ENCODE results near the gene GRAMD1A. TPM values are rescaled to one million over a fixed set of nuclear protein-coding genes. Genes with fewer than 3 reads are reported as not detected.
A peak's percentile ranks its signal among the peaks of the same experiment; 100 is the strongest.
"Not testable (repeated sequence)": the region's sequence is repeated elsewhere in the genome, so short reads cannot be mapped to it uniquely, and the experiment has no call there.

GRAMD1A gene
- total RNA-seq, 2 donors from 2014 or later, result 115 to 137 TPM

- peaks cover 87% of the 10 kb centered on the region for H3K36me3 ChIP-seq (ENCODE audit: control insufficient read depth, insufficient read depth, low read length)
Observed at GRCh38 chr19:35013041-35013819, 13.1 kb downstream of the GRAMD1A start.

GRCh38 chr19:35013820-35014754 lies 14.0 kb downstream of the GRAMD1A start:
- no peak overlapping the region for H3K9ac ChIP-seq (ENCODE audit: extremely low read depth, low read length, poor library complexity, severe bottlenecking)
- H3K27ac ChIP-seq (ENCODE audit: low read depth, low read length), result no peak overlapping the region
- no peaks in the 10 kb centered on the region for H3K27me3 ChIP-seq (ENCODE audit: control insufficient read depth, insufficient read depth, low read length, poor library complexity, severe bottlenecking)
- H3K4me3 Mint-ChIP-seq, result no peak overlapping the region
- H3K36me3 Mint-ChIP-seq (ENCODE audit: low read depth), result peaks cover 74% of the 10 kb centered on the region
- no peaks in the 10 kb centered on the region for H3K27me3 Mint-ChIP-seq (ENCODE audit: insufficient read depth)
- WGBS, 2 experiments (ENCODE audit: insufficient coverage in 1 of 2, insufficient read length in 1 of 2), result 94 to 98% methylated on average over 12 to 23 of the region's 23 CpGs
- H3K36me3 ChIP-seq (ENCODE audit: control insufficient read depth, insufficient read depth, low read length), result peaks cover 87% of the 10 kb centered on the region
- H3K4me3 ChIP-seq (ENCODE audit: low read length), result no peak overlapping the region
- no peaks in the 10 kb centered on the region for H3K9me3 Mint-ChIP-seq
- H3K9me3 ChIP-seq (ENCODE audit: control insufficient read depth, low read length), result no peaks in the 10 kb centered on the region
- H3K4me1 Mint-ChIP-seq, result no peaks in the 10 kb centered on the region
- no peak overlapping the region for H3K27ac Mint-ChIP-seq
- H3K4me1 ChIP-seq (ENCODE audit: control insufficient read depth, insufficient read depth, low read length), result no peaks in the 10 kb centered on the region
- no peak for DNase-seq
- no peak for TF ChIP-seq CTCF (conservative IDR thresholded peaks at IDR 0.05)

More at GRCh38 chr19:35013041-35013819, 13.1 kb downstream of the GRAMD1A start:
- Mint-ChIP-seq H3K27me3 (ENCODE audit: insufficient read depth) (no peaks in the 10 kb centered on the region), H3K27ac (peak overlapping the region; percentile 94), H3K4me3 (no peak overlapping the region), H3K36me3 (ENCODE audit: low read depth) (peaks cover 66% of the 10 kb centered on the region), H3K9me3 (no peaks in the 10 kb centered on the region), H3K4me1 (no peaks in the 10 kb centered on the region)
- Histone ChIP-seq H3K27ac (ENCODE audit: low read depth, low read length) (no peak overlapping the region), H3K27me3 (ENCODE audit: control insufficient read depth, insufficient read depth, low read length, poor library complexity, severe bottlenecking) (no peaks in the 10 kb centered on the region), H3K9ac (ENCODE audit: extremely low read depth, low read length, poor library complexity, severe bottlenecking) (no peak overlapping the region), H3K4me3 (ENCODE audit: low read length) (no peak overlapping the region), H3K9me3 (ENCODE audit: control insufficient read depth, low read length) (no peaks in the 10 kb centered on the region), H3K4me1 (ENCODE audit: control insufficient read depth, insufficient read depth, low read length) (no peaks in the 10 kb centered on the region)
- peak; percentile 96 for DNase-seq
- TF ChIP-seq CTCF (conservative IDR thresholded peaks at IDR 0.05), result peak; percentile 98
- 80 to 83% methylated on average over 27 to 32 of the region's 32 CpGs for WGBS, 2 experiments (ENCODE audit: insufficient coverage in 1 of 2, insufficient read length in 1 of 2)

- not testable (repeated sequence) for DNase-seq
Observed at GRCh38 chr19:35014774-35015173, 14.7 kb downstream of the GRAMD1A start.

More at GRCh38 chr19:35014774-35015173, 14.7 kb downstream of the GRAMD1A start:
- not testable (repeated sequence) for H3K27ac ChIP-seq (ENCODE audit: low read depth, low read length); H3K27ac Mint-ChIP-seq; H3K4me3 Mint-ChIP-seq; H3K4me1 Mint-ChIP-seq; H3K9me3 Mint-ChIP-seq; H3K9me3 ChIP-seq (ENCODE audit: control insufficient read depth, low read length); H3K9ac ChIP-seq (ENCODE audit: extremely low read depth, low read length, poor library complexity, severe bottlenecking); H3K27me3 ChIP-seq (ENCODE audit: control insufficient read depth, insufficient read depth, low read length, poor library complexity, severe bottlenecking); H3K27me3 Mint-ChIP-seq (ENCODE audit: insufficient read depth); H3K4me3 ChIP-seq (ENCODE audit: low read length); H3K4me1 ChIP-seq (ENCODE audit: control insufficient read depth, insufficient read depth, low read length)
- peaks cover 87% of the 10 kb centered on the region for H3K36me3 ChIP-seq (ENCODE audit: control insufficient read depth, insufficient read depth, low read length)
- peaks cover 72% of the 10 kb centered on the region for H3K36me3 Mint-ChIP-seq (ENCODE audit: low read depth)
- WGBS, 2 experiments (ENCODE audit: insufficient coverage in 1 of 2, insufficient read length in 1 of 2), result 95 to 100% methylated on average over 2 to 4 of the region's 4 CpGs
